ENCODE measurements around the gene JAKMIP1. TPM values are rescaled to one million over a fixed set of nuclear protein-coding genes. Genes with fewer than 3 reads are reported as not detected.

JAKMIP1 gene
- total and polyA plus RNA-seq, 4 donors, result 0.08 to 0.46 (median 0.22) TPM

GRCh38 chr4:6239968-6240367 is 39.6 kb upstream of the JAKMIP1 start:
- ATAC-seq (ENCODE audit: insufficient read depth, low FRiP score) (no peak), DNase-seq (no peak)
- H3K9ac ChIP-seq (ENCODE audit: insufficient read depth in 1 of 2, low read length in 2 of 2), result no peak overlapping the region
- H3K36me3 ChIP-seq (ENCODE audit: control insufficient read depth in 4 of 4, insufficient read depth in 4 of 4, low read length in 4 of 4), result no peaks in the 10 kb centered on the region
- H3K4me3 ChIP-seq, result no peak overlapping the region
- no peak for TF ChIP-seq CTCF (IDR thresholded peaks at IDR 0.05; ENCODE audit: control extremely low read depth, extremely low read depth)
- 79 to 83% methylated on average over 11 of the region's 11 CpGs for WGBS, 2 donors
- no peaks in the 10 kb centered on the region for H3K4me1 ChIP-seq (ENCODE audit: control insufficient read depth in 5 of 5, insufficient read depth in 5 of 5, low read length in 5 of 5)
- peaks cover 0 to 13% (median 2%) of the 10 kb centered on the region in 4 donors for H3K9me3 ChIP-seq (ENCODE audit: control insufficient read depth in 4 of 4, insufficient read depth in 3 of 4, low read length in 3 of 4)
- peaks cover 3 to 31% (median 8%) of the 10 kb centered on the region in 3 donors for H3K27me3 ChIP-seq (ENCODE audit: control insufficient read depth in 3 of 3, insufficient read depth in 3 of 3, low read length in 2 of 3)
- no peak overlapping the region for H3K27ac ChIP-seq (ENCODE audit: low read depth in 1 of 2, low read length in 1 of 2)

GRCh38 chr4:6239486-6239885 is 39.1 kb upstream of the JAKMIP1 start:
- Histone ChIP-seq H3K9ac (ENCODE audit: insufficient read depth in 1 of 2, low read length in 2 of 2) (no peak overlapping the region), H3K4me1 (ENCODE audit: control insufficient read depth in 5 of 5, insufficient read depth in 5 of 5, low read length in 5 of 5) (no peaks in the 10 kb centered on the region), H3K36me3 (ENCODE audit: control insufficient read depth in 4 of 4, insufficient read depth in 4 of 4, low read length in 4 of 4) (no peaks in the 10 kb centered on the region), H3K4me3 (no peak overlapping the region), H3K27me3 (ENCODE audit: control insufficient read depth in 3 of 3, insufficient read depth in 3 of 3, low read length in 2 of 3) (peaks cover 3 to 30% (median 6%) of the 10 kb centered on the region in 3 donors), H3K27ac (ENCODE audit: low read depth in 1 of 2, low read length in 1 of 2) (no peak overlapping the region), H3K9me3 (ENCODE audit: control insufficient read depth in 4 of 4, insufficient read depth in 3 of 4, low read length in 3 of 4) (peaks cover 0 to 11% (median 0%) of the 10 kb centered on the region in 4 donors)
- ATAC-seq (ENCODE audit: insufficient read depth, low FRiP score) (no peak), DNase-seq (no peak)
- no peak for TF ChIP-seq CTCF (IDR thresholded peaks at IDR 0.05; ENCODE audit: control extremely low read depth, extremely low read depth)
- 75 to 78% methylated on average over 8 of the region's 8 CpGs for WGBS, 2 donors

GRCh38 chr4:6236816-6237390 is 36.6 kb upstream of the JAKMIP1 start:
- 75 to 78% methylated on average over 12 of the region's 12 CpGs for WGBS, 2 donors
- no peaks in the 10 kb centered on the region for H3K9me3 ChIP-seq (ENCODE audit: control insufficient read depth in 4 of 4, insufficient read depth in 3 of 4, low read length in 3 of 4)
- H3K27ac ChIP-seq (ENCODE audit: low read depth in 1 of 2, low read length in 1 of 2), result no peak overlapping the region
- H3K36me3 ChIP-seq (ENCODE audit: control insufficient read depth in 4 of 4, insufficient read depth in 4 of 4, low read length in 4 of 4), result no peaks in the 10 kb centered on the region
- no peaks in the 10 kb centered on the region for H3K4me1 ChIP-seq (ENCODE audit: control insufficient read depth in 5 of 5, insufficient read depth in 5 of 5, low read length in 5 of 5)
- no peak overlapping the region for H3K4me3 ChIP-seq
- peaks cover 0 to 17% (median 0%) of the 10 kb centered on the region in 3 donors for H3K27me3 ChIP-seq (ENCODE audit: control insufficient read depth in 3 of 3, insufficient read depth in 3 of 3, low read length in 2 of 3)
- ATAC-seq (ENCODE audit: insufficient read depth, low FRiP score) (no peak), DNase-seq (no peak)
- H3K9ac ChIP-seq (ENCODE audit: insufficient read depth in 1 of 2, low read length in 2 of 2), result no peak overlapping the region
- no peak for TF ChIP-seq CTCF (IDR thresholded peaks at IDR 0.05; ENCODE audit: control extremely low read depth, extremely low read depth)
